Measurements from ENCODE around the gene VWA5A.
"Not testable (repeated sequence)": the region's sequence is repeated elsewhere in the genome, so short reads cannot be mapped to it uniquely, and the experiment has no call there.

VWA5A gene

DNA sequence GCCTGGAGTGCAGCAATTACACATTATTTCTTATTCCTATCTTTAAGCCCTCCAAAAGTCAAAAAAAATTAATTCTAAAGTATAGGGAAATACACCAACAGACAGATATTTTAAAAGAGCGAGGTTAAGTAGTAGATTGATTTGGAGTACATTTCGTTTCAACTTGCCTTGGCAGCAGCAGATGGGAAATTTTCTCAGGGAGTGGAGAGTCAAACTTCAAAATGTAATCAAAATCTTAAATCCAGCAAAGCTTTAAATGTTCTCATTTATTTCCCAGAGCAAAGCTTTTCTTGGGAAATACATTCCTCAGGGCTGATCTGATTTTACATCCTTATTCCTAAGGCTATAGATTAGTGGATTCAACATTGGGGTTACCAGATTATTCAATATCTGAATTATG, 21.9 kb upstream of the VWA5A start:
- DNase-seq = no peak

DNA sequence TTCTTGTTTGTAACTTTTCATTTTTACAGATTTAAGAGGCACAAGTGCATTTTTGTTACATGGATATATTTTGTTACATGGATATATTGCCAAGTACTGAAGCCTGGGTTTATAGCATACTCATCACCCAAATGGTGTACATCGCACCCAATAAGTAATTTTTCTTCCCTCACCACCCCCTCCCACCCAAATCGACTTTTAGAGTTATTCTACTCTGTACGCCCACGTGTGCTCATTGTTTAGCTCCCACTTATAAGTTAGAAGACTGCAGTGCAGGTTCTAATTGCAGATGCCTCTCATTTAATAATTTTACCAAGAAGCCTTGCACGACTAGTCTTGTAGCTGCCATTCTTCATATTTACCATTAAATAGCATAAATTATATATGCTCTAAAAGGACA, 20.5 kb upstream of the VWA5A start:
- no peak for DNase-seq

DNA sequence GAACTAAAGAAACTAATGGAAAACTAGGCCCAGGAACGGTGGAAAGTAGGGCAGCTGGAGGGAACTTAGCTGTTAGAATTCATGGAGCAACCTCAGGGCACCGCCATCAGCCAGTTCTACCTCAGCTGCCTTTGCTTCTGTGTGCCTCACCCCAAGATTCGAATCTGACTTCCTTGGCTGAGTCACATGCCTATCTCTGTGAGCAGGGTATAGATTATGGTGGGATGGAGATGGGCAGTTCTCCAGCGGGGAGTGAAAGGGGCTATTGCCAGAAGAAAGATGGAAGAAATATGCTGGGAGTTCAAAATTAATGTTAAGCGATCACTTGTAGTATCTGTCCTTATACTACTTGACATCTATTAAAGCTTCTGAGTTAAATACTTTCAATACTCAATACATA, 18.9 kb upstream of the VWA5A start:
- DNase-seq = no peak

DNA sequence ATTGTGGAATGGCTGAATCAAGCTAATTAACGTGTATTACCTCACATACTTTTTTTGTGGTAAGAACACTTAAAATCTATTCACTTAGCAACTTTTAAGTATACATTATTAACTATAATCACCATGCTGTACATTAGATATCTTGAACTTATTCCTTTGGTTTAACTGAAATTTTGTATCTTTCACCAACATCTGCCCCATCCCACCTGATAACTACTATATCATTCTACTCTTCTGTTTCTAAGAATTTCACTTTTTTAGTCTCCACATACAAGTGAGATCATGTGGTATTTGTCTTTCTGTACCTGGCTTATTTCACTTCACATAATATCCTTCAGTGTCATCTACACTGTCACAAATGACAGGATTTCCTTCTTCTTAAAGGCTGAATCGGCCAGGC, 17.1 kb upstream of the VWA5A start:
- DNase-seq = no peak

DNA sequence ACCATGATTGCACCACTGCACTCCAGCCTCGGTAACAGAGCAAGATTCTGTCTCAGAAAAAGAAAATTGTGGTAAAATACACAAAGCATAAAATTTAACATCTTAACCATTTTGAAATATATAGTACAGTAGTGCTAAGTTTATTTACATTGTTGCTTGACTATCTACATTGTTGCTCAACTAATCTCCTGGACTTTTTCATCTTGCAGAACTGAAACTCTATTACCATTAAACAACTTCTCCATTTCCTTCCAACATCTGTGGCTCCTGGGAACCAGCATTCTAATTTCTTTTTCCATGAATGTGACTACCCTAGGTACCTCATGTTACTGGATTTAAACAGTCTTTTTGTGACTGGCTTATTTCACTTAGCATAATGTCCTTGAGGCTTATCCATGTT, 13.5 kb upstream of the VWA5A start:
- no peak for DNase-seq

DNA sequence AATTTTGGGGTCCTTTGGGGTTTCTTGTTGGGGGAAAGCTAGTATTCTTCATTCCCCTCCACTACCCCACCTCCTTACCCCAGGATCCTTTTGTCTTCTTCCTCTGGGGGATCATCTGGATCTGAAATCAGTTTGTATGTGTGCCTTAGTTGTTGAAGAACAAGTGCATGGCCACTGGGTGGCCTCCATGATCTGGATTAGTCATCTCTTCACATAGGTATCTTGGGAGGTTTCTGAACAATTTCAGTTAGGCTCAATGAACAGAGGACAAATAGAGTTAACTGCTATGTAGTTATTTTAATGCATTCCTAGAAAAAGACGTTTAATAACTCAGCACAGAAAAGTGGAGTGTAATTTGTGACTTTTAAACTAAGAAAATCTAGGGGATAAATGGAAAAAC, 7.1 kb upstream of the VWA5A start:
- DNase-seq = no peak

DNA sequence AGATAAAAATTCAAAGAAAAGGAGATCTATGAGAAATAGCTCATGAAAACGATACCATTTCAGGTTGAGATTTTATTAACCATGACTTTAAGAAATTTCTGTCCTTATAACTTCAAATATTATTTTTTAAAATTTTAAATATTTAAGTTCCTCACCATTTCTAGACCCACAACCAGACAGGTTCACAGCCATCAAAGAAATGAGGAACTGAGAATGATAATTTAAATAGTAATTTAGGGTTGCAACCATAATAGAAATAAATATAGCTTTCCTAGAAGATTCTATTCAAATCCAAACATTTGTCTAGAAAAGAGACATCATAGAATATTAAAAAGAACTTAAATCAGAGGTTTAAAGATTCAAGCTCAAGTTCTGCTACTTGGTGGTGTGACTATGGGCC, 5.9 kb upstream of the VWA5A start:
- DNase-seq = no peak

DNA sequence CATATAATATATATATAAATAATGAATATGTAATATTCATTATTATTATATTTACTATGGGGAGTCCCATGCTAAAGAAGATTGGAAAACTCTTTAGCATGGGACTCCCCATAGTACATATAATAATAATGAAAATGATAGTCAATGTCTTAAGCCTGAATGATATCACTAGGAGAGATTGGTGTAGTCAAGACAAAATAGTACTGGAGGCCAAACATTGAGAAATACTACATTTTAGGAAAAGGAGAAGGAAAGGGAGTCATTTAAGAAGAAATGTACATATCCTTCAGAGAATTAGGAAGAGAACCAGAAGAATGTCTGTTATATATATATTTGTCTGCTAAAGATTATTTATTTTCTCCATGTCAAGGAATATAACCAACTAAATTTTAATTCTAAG, 5.0 kb upstream of the VWA5A start:
- no peak for DNase-seq

DNA sequence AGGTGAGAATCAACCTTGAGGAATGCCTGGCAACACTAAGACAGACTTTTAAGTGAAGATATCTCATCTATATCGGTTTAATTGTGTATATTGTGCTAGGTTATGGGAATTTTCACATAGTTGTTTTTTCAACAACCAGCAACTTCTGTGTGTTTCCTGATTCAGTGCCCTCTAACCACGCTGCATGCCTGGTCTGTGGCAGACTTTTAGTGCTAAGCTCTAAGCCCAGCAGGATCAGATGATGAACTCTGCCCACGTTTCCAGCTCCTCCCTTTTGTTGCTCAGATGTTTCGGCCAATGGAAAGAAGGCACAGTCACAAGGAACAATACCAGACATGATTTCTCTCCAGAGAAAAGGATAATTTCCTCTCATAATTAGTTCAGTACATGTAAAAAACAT, 1.4 kb upstream of the VWA5A start:
- no peak for DNase-seq

DNA sequence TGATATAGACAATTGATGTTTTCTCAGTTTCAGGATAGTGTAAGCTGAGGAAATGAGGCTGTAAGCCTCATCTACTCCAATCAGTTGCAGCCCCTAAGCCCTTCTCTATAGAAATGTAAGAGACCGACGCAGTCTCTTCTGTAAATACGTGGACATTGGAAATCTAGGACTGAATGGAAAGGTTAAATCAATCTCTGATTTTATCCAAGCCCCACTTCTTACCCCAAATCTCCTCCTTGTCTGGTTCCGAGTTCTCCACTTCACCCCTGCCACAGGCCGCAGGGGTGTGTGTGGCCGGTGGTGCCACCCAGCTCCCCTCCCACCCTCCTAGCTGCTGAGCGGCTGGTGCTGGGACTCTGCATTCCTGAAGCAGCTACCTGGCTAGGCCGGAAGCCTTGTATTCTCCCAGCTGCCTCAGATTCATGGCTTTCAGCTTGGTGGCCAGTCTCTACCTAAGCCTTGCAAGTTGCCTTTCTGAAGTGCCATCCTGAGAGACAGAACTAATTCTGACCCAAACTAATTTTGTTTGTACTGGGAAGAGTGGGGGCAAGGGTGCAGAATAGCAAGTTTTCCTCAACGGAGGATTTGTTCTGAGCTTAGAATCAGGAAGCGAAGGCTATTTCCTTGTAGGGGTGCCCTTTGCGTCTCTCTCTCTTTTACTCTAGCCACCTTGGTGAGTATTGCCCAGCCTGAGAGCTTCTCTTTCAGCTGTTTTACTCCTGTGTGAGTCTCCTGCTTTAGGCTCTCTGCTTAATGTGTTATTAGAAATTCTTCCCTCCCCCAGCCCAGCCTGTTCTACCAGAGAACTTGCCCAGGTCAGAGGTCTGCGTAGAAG, 749 bp downstream of the VWA5A start:
- DNase-seq = no peak

DNA sequence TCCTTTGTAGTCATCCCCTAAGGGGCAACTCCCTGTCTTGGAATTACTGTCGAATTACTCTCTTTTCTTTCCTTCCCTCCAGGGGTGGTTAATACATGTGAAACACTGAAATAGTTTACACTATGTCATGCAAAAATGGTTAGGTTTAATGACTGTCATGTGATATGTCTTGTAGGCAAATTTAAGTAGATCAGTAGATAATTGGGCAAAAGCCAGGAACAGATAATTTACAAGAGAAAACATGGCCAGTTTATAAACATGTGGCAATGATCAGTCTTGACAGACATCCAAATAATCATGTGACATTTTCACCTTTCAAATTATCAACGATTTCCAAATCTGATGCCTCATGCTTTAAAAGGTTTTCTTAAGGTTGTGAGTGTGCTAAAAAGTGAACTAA, 3.9 kb downstream of the VWA5A start:
- DNase-seq = no peak

DNA sequence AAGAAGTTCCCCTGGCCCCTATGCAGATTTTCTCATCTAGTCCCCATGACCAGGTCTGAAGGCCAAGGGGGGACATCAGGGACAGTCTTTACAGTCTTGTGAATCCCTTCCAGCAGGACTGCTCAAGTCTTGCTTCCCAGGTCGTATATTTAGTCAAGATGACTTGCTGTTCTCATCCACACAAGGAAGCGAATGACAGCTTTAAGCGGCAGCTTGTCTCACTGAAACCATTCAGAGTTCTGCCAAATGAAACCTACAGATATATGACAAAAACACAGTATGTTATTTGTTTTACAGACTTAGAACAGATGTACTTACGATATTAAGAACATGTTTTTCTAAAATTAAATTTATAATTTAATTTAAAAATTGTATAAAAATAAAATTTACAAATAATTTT, 5.6 kb downstream of the VWA5A start:
- DNase-seq = no peak

DNA sequence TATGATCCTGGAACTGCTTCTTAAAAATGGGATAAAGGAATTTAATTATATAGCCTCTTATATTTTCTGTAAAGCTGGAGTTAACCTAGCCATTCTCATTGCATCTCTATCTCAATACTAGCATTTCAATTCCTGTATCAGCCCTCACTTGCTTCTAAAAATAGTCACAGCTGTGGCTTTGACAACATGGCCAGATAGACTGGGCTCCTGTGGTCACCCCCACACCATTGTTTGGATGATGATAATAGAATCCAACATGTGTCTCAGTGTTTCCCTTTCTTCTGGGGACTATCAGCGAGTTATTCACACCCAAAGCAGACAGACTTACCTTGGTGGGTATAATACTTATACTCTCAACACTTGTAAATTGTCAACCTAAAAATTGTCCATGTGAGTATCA, 6.9 kb downstream of the VWA5A start:
- no peak for DNase-seq

DNA sequence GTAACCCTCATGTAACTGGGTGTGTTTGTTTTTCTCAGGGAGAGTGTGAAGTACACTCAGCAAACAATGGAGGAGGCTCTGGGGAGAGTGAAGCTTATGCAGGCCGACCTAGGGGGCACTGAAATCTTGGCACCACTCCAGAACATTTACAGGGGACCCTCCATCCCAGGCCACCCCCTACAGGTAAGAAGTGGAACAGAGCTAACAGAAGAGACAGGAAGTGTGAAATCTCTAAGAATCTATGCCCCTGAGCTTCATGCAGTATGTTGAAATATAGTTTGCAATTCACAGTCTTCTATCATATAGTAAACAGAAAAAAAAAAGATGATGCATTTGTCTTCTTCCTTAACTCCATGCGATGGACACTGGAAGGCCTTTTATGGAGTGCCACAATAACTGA, 8.4 kb downstream of the VWA5A start:
- DNase-seq = no peak

DNA sequence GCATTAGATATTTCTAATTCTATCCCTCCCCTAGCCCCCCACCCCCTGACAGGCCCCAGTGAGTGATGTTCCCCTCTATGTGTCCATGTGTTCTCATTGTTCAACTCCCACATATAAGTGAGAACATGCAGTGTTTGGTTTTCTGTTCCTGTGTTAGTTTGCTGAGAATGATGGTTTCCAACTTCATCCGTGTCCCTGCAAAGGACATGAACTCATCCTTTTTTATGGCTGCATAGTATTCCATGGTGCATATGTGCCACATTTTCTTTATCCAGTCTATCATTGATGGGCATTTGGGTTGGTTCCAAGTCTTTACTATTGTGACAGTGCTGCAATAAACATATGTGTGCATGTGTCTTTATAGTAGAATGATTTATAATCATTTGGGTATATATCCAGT, 11.9 kb downstream of the VWA5A start:
- not testable (repeated sequence) for DNase-seq

DNA sequence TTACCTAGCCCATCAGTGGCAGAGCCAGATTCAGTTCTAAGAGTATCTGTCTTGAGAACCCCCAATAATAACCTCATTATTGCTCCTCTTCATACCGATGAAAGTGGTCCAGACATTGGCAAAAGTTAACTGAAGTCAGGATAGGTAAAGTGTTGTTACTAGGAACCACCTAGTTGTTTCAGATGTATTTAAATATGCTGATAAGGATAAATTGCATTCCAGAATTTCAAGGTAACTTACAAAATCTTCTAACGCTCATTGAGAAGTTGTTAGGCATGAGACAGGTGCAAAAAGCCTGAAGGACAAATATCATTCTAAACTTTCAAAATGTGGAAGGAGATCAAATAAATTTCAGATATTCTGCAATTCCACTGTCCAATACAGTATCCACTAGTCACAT, 27.8 kb downstream of the VWA5A start:
- no peak for DNase-seq

DNA sequence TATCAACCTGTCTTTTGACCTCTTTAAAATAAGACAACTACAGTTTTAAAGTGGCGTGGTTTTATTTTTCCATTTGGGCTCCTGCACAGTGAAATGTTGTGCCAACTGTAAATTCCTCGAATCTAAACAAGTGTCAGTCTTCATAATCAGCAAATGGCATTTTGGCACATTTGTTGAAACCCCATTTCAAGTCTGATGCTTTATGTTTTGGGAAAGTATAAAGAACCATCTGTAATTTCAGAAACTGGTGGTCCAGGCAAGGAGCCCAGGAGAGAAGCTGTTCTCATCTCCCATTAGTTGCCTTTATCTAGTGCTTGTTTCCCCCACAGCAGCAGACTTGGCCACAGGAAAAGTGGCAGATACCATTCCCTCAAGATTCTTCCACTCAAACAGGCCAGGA, 32.7 kb downstream of the VWA5A start:
- DNase-seq = no peak

DNA sequence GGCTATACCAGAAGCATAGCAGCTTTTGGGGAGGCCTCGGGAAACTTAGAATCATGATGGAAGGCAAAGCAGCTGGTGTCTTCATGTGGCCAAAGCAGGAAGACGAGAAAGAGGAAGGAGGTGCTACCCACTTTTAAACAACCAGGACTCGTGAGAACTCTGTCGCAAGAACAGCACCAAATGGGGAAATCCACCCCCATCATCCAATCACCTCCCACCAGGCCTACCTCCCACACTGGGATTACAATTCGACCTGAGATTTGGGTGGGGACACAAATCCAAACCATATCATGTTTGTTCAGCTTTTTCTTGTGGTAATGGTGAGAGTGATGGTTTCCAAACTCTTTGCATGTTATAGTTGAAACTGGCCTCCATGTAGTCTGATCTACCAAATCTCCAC, 35.4 kb downstream of the VWA5A start:
- no peak for DNase-seq

DNA sequence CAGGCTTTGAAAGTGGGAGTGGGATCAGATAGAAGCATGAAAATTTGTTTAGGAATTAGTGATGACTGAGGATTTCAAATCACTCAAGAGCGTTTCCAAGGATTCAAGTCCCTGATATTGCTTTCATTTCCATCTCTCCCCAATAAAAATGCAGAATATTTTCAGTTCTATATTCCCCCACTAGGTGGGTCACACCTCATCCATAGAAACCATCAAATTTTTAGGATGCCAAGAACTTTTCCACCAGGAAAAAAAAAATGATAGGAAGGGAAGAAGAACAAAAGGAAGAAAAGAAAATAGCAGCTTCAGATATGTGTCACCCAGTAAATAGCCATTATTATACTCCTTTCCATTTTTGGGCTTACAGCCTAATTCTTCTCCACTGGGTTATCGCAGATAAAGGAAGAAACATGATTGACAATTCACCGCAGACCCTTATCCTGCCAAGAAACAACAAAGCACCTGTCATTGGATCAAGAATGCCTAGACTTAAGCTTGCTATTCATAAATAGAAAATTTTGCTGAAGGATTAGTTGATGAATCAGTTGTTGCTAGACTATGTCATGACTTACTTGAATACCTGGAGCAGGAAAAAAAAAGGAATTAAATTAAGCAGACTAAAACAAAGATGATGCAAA, 37.6 kb downstream of the VWA5A start:
- DNase-seq = no peak

DNA sequence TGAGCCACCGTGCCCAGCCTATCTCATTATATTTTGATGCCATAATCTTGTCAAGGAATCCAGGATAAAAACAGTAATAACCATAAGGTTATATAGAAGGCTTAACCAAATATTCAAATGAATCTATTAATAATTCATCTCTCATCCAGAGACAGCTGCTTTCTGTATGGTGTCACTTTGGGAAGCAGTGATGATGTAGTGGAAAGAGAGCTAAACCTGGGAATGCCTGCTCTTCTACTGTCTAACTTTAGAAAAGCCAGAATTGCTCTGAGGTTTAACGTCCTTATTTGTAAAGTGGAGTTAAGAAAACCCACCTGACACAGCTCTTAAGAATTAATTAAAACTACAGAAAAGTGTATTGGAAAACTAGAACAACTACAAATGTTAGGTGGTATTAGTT, 38.6 kb downstream of the VWA5A start:
- DNase-seq = no peak

DNA sequence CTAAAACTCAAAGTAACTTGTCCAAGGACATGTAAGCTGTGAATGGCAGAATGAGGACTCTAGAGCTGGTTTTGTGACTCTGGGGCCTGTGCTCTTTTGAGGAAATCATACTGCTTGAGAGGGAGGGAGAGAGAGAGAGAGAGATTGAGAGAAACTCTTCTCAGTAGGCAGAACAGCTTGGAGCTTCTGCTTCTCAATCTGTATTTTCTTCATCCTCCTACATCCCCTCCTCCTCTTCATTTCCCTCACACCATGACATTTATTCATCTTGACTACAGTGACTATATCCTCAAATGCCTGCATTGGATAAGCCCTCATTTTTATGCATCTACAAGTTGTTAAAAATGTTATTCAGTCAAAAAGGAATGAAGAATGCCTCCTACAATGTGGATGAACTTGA, 44.2 kb downstream of the VWA5A start:
- no peak for DNase-seq

DNA sequence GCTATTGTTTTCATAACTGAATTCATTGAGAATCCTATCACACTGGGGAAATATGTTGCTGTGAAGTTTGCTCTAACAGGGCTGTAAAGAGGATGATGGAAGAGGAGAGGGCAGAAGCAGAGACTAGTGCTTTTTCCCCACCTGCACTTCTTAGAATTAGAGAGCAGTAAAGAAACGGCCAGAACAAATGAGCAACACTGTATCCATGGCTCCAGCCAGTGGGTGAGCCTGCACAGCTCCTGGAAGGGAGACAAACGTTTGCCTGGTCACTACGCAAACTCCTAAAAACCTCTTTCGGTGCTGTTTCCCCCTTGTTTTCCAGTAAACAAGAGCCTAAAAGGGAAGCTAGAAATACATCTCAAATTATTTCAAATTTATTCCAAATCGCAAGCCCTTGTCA, 45.7 kb downstream of the VWA5A start:
- no peak for DNase-seq

DNA sequence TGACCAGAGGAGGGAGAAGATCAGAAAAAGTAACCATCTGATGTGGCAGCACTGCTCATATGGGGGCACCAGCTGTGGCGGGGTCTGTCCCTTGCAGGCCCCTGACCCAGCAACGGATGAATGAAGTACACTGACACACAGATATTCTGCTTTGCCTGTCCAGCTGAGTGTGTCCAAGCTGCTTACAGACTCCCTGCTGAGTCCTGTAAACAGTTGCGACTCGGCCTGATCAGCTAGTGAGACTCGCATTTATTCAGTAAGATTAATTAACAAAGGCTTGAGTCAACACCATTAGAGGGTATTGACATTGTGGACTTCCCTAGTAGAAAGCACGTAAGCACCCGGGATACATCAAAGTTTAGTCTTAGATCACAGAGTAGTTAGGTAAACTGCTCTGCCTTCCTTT, 52.6 kb downstream of the VWA5A start:
- DNase-seq = no peak

DNA sequence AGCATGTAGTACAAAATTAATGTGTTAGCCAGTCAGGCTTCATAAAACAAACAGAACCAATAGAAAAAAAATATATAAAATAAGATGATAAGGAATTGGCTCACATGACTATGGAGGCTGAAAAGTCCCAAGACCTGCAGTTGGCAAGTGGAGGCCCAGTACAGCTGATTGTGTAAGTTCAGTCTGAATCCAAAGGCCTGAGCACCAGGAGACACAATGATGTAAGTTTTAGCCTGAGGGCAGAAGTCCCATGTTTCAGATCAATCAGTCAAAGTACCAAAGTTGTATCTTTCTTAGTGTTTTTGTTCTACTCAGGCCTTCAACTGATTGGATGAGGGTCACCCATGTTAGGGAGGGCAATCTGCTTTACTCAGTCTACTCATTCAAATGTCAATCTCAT, 53.5 kb downstream of the VWA5A start:
- DNase-seq = no peak

DNA sequence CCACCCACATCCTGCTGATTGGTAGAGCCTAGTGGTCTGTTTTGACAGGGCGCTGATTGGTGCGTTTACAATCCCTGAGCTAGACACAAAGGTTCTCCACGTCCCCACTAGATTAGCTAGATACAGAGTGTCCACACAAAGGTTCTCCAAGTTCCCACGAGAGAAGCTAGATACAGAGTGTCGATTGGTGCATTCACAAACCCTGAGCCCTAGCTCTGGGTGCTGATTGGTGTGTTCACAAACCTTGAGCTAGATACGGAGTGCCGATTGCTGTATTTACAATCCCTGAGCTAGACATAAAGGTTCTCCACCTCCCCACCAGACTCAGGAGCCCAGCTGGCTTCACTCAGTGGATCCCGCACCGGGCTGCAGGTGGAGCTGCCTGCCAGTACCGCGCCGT, 55.1 kb downstream of the VWA5A start:
- not testable (repeated sequence) for DNase-seq

All from NCI-H187 (cell line).